ENCODE data around the gene APOBEC3C. TPM values are rescaled to one million over a fixed set of nuclear protein-coding genes. Genes with fewer than 3 reads are reported as not detected.
"Not testable (repeated sequence)": the region's sequence is repeated elsewhere in the genome, so short reads cannot be mapped to it uniquely, and the experiment has no call there.

Gene APOBEC3C
- total and polyA plus RNA-seq, 8 donors, result 22.3 to 36.1 (median 26.4) TPM

DNA sequence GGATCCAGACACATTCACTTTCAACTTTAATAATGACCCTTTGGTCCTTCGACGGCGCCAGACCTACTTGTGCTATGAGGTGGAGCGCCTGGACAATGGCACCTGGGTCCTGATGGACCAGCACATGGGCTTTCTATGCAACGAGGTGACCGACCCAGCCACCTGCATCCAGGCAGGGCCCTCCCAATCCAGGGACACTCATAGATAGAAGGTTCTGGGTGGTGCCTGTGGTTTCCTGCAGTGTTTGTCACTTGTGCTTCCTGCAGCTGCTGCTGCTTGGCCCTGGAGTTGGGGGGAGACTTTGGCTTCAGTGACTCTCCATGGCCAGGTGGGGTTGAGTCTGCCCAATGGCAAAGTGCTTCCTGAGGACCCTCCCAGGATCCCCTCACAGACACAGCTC lies 24.6 kb upstream of the APOBEC3C start:
- Histone ChIP-seq H3K27me3 (peaks cover 0 to 6% of the 10 kb centered on the region in 2 donors), H3K36me3 (no peaks in the 10 kb centered on the region), H3K9me3 (no peaks in the 10 kb centered on the region), H3K4me3 (no peak overlapping the region), H3K27ac (no peak overlapping the region), H3K4me1 (no peaks in the 10 kb centered on the region)
- ATAC-seq (no peak), DNase-seq (no peak)
- TF ChIP-seq, protein P1, sequence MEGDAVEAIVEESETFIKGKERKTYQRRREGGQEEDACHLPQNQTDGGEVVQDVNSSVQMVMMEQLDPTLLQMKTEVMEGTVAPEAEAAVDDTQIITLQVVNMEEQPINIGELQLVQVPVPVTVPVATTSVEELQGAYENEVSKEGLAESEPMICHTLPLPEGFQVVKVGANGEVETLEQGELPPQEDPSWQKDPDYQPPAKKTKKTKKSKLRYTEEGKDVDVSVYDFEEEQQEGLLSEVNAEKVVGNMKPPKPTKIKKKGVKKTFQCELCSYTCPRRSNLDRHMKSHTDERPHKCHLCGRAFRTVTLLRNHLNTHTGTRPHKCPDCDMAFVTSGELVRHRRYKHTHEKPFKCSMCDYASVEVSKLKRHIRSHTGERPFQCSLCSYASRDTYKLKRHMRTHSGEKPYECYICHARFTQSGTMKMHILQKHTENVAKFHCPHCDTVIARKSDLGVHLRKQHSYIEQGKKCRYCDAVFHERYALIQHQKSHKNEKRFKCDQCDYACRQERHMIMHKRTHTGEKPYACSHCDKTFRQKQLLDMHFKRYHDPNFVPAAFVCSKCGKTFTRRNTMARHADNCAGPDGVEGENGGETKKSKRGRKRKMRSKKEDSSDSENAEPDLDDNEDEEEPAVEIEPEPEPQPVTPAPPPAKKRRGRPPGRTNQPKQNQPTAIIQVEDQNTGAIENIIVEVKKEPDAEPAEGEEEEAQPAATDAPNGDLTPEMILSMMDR (IDR thresholded peaks at IDR 0.05), result no peak
- intact Hi-C loops (cut with DNase I), result no loop called here

DNA sequence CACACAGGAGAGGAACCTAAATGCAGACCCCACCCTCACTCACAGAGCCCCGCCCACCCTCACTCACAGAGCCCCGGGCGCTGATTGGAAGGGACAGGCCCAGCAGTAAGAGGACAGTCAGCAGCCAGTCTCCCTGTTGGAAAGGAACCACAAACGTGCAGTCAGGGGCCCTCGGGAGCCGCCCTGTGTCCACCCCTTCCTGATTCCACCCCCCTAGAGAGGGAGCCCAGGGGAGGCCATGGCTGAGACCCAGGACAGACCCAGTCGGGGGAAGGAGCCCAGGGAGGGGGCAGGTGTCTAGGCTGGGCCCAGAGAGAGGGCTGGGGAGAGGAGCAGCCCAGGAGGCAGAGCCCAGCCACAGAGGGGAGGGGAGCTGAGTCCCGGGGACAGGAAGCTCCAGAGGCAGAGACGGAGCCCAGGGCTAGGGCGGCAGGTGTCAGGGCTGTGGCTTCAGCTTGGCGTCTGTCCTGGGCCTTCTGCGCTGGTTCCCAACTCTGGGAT lies 21.1 kb upstream of the APOBEC3C start:
- H3K9me3 ChIP-seq; H3K27ac ChIP-seq; DNase-seq; intact Hi-C loops (cut with DNase I); H3K36me3 ChIP-seq; H3K4me1 ChIP-seq; H3K4me3 ChIP-seq: not testable (repeated sequence)
- peak; percentile 65 for ATAC-seq
- peaks cover 0 to 30% of the 10 kb centered on the region in 2 donors for H3K27me3 ChIP-seq

DNA sequence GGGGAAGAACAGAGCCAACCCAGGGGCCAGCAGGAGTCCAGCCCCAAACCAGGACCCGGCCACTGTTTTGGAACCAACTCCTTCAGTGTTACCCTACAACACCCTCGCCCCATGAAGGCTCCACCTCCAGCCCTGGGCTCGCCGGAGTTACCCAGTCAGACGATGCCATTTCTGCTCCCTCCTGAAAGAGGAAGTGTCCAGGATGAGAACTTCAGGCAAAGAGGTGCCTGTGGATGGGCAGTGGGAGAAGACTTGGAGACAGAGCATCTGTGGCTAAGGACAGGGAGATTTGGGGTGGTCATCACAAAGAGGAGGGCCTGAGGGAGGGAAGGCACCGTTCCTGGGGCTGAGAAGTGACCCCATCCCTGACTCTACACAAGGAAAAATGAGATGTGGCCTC lies 18.0 kb upstream of the APOBEC3C start:
- ATAC-seq, result no peak
- Histone ChIP-seq H3K4me1 (no peaks in the 10 kb centered on the region), H3K27ac (no peak overlapping the region), H3K4me3 (no peak overlapping the region), H3K27me3 (peaks cover 0 to 46% of the 10 kb centered on the region in 2 donors), H3K9me3 (peaks cover 0 to 4% of the 10 kb centered on the region in 2 donors), H3K36me3 (no peaks in the 10 kb centered on the region)
- no peak for DNase-seq
- TF ChIP-seq, protein P1 (IDR thresholded peaks at IDR 0.05), result no peak
- intact Hi-C loops (cut with DNase I), result no loop called here

DNA sequence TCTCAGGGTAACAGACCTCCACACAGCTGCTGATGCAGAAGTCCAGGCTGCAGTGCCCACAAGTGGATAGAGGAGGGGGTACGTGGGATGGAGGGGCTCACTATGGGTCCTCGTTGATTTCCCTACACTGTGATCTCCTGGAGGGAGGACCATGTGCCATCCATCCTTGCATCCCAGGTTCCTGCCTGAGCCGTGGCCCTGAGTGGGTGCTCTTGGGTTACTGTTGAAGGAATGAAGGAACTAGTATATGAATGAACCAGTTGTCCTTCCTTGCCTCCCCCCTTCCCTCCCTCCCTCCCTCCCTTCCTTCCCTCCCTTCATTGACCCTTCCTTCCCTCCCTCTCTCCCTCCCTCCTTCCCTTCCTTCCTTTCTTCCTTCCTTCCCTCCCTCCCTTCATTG lies 16.5 kb upstream of the APOBEC3C start:
- ATAC-seq, result no peak
- intact Hi-C loops (cut with DNase I), result no loop called here

DNA sequence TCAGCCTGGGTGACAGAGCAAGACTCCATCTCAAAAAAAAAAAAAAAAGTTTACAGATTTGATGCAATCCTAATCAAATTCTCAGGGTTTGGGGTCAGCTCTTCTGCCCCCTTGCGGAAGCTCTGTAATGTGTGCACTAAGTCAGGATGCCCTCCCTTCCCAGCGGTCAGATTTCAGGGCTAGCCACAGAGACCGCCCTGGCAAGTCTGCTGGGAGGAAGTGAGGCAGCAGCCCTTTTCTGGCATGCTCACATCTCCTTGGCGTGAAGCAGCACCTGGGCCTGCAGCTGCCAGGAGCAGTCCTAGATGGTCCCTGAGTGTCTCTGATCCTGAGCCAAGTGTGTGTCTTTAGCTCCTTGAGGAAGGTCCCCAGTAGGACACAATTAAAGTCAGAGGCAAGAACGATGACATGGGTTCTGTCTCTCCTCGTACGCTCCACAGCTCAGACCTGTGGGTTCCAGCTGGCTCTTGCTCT lies 10.9 kb upstream of the APOBEC3C start:
- peak in 3 of 4 donors; percentile 70 to 87 (median 80) for DNase-seq
- Histone ChIP-seq H3K27ac (no peak overlapping the region), H3K9me3 (peaks cover 0 to under 1% of the 10 kb centered on the region in 2 donors), H3K27me3 (peaks cover 0 to 13% of the 10 kb centered on the region in 2 donors), H3K36me3 (no peaks in the 10 kb centered on the region), H3K4me3 (no peak overlapping the region), H3K4me1 (peaks cover 0 to 15% of the 10 kb centered on the region in 2 donors)
- ATAC-seq, result peak; percentile 99
- intact Hi-C loops (cut with DNase I), result loop anchor here in 1 of 2 donors (10.0 kb wide), 2 partner anchors 122 to 228 kb away; no protein-coding TSS in a partner anchor
- TF ChIP-seq, protein P1 (IDR thresholded peaks at IDR 0.05), result peak; percentile 61 to 78

More for the DNA sequence above, 16.5 kb upstream of the APOBEC3C start:
- Histone ChIP-seq H3K27me3 (peaks cover 0 to 46% of the 10 kb centered on the region in 2 donors), H3K4me1 (peaks cover 0 to under 1% of the 10 kb centered on the region in 2 donors), H3K27ac (no peak overlapping the region), H3K4me3 (no peak overlapping the region), H3K9me3 (peaks cover 0 to 4% of the 10 kb centered on the region in 2 donors), H3K36me3 (no peaks in the 10 kb centered on the region)
- TF ChIP-seq, protein P1 (IDR thresholded peaks at IDR 0.05), result no peak
- no peak for DNase-seq

Measured in left lung (tissue), 10 donors.